ENCODE results near the gene ZCCHC8. TPM values are rescaled to one million over a fixed set of nuclear protein-coding genes. Genes with fewer than 3 reads are reported as not detected.

Gene ZCCHC8
- total RNA-seq, 6 donors from 2014 or later = 16.6 to 58.7 (median 20.0) TPM

DNA sequence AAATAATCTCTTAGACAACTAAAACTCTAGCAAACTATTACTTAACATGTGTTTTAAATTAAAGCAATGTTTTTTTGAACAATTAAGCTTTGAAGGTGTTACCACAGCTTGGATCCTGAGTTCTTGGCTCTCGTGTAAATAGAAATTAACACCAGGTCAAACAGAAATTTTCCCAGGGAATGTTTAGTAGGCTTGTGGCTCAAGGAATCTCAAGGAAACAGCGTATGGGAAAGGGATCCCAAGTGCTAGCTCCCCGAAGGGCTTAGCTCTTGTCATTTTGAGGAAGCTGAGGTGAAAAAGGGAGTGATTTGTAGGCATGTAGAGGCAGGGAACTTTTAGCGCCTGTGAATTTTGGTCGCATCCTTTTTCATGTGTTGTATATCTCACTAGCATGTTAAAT lies 37.8 kb upstream of the ZCCHC8 start:
- H3K36me3 ChIP-seq = peaks cover 0 to 16% (median 7%) of the 10 kb centered on the region in 4 donors
- no peak overlapping the region for H3K4me3 ChIP-seq
- 93 to 95% methylated on average over 5 of the region's 5 CpGs for WGBS, 2 donors
- no peaks in the 10 kb centered on the region for H3K9me3 ChIP-seq
- no peak for ATAC-seq (ENCODE audit: low FRiP score in 2 of 2)
- TF ChIP-seq, protein P1, sequence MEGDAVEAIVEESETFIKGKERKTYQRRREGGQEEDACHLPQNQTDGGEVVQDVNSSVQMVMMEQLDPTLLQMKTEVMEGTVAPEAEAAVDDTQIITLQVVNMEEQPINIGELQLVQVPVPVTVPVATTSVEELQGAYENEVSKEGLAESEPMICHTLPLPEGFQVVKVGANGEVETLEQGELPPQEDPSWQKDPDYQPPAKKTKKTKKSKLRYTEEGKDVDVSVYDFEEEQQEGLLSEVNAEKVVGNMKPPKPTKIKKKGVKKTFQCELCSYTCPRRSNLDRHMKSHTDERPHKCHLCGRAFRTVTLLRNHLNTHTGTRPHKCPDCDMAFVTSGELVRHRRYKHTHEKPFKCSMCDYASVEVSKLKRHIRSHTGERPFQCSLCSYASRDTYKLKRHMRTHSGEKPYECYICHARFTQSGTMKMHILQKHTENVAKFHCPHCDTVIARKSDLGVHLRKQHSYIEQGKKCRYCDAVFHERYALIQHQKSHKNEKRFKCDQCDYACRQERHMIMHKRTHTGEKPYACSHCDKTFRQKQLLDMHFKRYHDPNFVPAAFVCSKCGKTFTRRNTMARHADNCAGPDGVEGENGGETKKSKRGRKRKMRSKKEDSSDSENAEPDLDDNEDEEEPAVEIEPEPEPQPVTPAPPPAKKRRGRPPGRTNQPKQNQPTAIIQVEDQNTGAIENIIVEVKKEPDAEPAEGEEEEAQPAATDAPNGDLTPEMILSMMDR (IDR thresholded peaks at IDR 0.05) = no peak
- TF ChIP-seq POLR2AphosphoS5 (IDR thresholded peaks at IDR 0.05) = no peak
- TF ChIP-seq POLR2A (IDR thresholded peaks at IDR 0.05) = no peak
- no peak for TF ChIP-seq EP300 (IDR thresholded peaks at IDR 0.05)
- H3K27ac ChIP-seq = no peak overlapping the region
- no peak for DNase-seq
- no peaks in the 10 kb centered on the region for H3K4me1 ChIP-seq
- H3K27me3 ChIP-seq = no peaks in the 10 kb centered on the region

DNA sequence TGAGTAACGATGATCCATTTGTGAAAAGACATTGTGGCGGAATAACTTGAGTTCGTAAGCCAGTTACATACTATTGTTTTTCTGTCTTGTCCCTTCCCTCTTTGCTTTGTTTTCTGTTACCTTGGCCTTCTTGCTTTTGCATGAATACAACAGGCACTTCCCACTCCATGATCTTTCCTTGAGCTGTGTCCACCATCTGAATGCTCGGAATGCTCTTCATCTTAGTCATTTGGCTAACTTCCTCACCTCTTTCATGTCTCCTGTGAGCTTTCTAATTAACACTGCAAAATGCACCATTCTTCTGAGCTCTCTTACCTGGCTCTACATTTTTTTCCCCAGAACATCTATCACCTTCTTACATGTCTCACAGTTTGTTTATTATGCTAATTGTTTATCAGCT lies 36.3 kb upstream of the ZCCHC8 start:
- Histone ChIP-seq H3K36me3 (peaks cover 0 to 16% (median 2%) of the 10 kb centered on the region in 4 donors), H3K4me1 (no peaks in the 10 kb centered on the region), H3K27ac (no peak overlapping the region), H3K9me3 (no peaks in the 10 kb centered on the region), H3K27me3 (no peaks in the 10 kb centered on the region), H3K4me3 (no peak overlapping the region)
- TF ChIP-seq, protein P1 (IDR thresholded peaks at IDR 0.05) = no peak
- TF ChIP-seq POLR2AphosphoS5 (IDR thresholded peaks at IDR 0.05) (no peak), POLR2A (IDR thresholded peaks at IDR 0.05) (no peak), EP300 (IDR thresholded peaks at IDR 0.05) (no peak)
- ATAC-seq (ENCODE audit: low FRiP score in 2 of 2) (no peak), DNase-seq (no peak)
- WGBS, 2 donors = 95 to 97% methylated on average over 4 of the region's 4 CpGs

DNA sequence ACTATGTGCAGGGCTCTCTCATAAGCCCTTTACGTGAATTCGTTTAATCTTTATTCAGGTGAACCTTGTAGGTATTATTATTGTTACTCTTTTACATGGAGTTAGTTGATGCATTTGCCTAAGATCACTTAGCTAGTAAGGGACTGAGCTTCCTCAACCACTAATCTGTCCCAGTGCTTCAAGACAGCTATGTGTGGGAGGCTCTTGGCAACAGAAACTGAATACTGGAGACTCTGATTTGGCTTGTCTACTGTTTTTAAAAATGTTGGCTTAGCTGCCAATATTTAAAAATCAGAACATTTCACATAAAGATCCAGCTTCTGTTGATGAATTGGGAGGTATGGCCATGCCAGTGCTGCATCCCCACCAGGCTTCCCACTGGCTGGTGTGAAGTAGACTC lies 33.1 kb upstream of the ZCCHC8 start:
- Histone ChIP-seq H3K9me3 (no peaks in the 10 kb centered on the region), H3K4me3 (no peak overlapping the region), H3K27me3 (no peaks in the 10 kb centered on the region), H3K4me1 (no peaks in the 10 kb centered on the region), H3K27ac (no peak overlapping the region), H3K36me3 (peaks cover 0 to 16% (median 2%) of the 10 kb centered on the region in 4 donors)
- DNase-seq (no peak), ATAC-seq (ENCODE audit: low FRiP score in 2 of 2) (no peak)
- no peak for TF ChIP-seq EP300 (IDR thresholded peaks at IDR 0.05)
- WGBS, 2 donors = 92 to 95% methylated on average over 2 of the region's 2 CpGs

GRCh38 chr12:122528992-122529391 lies 28.3 kb upstream of the ZCCHC8 start:
- H3K4me1 ChIP-seq = peaks cover 14 to 25% (median 21%) of the 10 kb centered on the region in 4 donors
- H3K27ac ChIP-seq = no peak overlapping the region
- no peak for DNase-seq
- no peak for ATAC-seq (ENCODE audit: low FRiP score in 2 of 2)
- no peaks in the 10 kb centered on the region for H3K27me3 ChIP-seq
- no peaks in the 10 kb centered on the region for H3K9me3 ChIP-seq
- no peak overlapping the region for H3K4me3 ChIP-seq
- 94 to 97% methylated on average over 6 of the region's 6 CpGs for WGBS, 2 donors
- peaks cover 0 to 10% (median 2%) of the 10 kb centered on the region in 4 donors for H3K36me3 ChIP-seq
- TF ChIP-seq POLR2A (IDR thresholded peaks at IDR 0.05) (no peak), EP300 (IDR thresholded peaks at IDR 0.05) (no peak), POLR2AphosphoS5 (IDR thresholded peaks at IDR 0.05) (no peak)
- TF ChIP-seq, protein P1 (IDR thresholded peaks at IDR 0.05) = no peak

DNA sequence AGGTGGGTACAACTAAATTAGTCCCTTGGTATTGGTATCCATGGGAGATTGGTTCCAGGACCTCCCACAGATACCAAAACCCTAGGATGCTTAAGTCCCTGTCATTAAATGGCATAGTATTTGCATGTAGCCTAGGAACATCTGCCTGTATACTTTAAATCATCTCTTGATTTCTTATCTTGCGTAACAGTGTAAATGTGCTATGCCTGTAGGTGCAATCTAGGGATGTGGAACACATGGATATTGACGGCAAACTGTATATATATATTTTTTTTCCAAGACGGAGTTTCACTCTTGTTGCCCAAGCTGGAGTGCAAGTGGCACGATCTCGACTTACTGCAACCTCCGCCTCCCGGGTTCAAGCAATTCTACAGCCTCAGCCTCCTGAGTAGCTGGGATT lies 27.9 kb upstream of the ZCCHC8 start:
- TF ChIP-seq, protein P1 (IDR thresholded peaks at IDR 0.05) = no peak
- TF ChIP-seq POLR2A (IDR thresholded peaks at IDR 0.05) (no peak), EP300 (IDR thresholded peaks at IDR 0.05) (no peak), POLR2AphosphoS5 (IDR thresholded peaks at IDR 0.05) (no peak)
- no peaks in the 10 kb centered on the region for H3K27me3 ChIP-seq
- DNase-seq (no peak), ATAC-seq (ENCODE audit: low FRiP score in 2 of 2) (no peak)
- no peak overlapping the region for H3K27ac ChIP-seq
- no peak overlapping the region for H3K4me3 ChIP-seq
- peaks cover 0 to 10% (median 2%) of the 10 kb centered on the region in 4 donors for H3K36me3 ChIP-seq
- H3K4me1 ChIP-seq = peaks cover 18 to 29% (median 25%) of the 10 kb centered on the region in 4 donors
- H3K9me3 ChIP-seq = no peaks in the 10 kb centered on the region
- 90 to 95% methylated on average over 7 of the region's 7 CpGs for WGBS, 2 donors

All from upper lobe of left lung (tissue), 6 donors.